OCI-LY7 (cell line): Measurements from ENCODE around the gene ENOX1.

ENCODE experiments used
- EZH2phosphoT487 ChIP-seq: fragments of 200-600 bp; sonication (generic); IDR thresholded peaks from 2 replicates; pipeline ENCODE4 v1.6.1; 2018; ENCODE audit warnings: low read depth, borderline replicate concordance, mild to moderate bottlenecking, mixed run types, antibody characterized with exemption, low read length, moderate library complexity, mixed read lengths
- TF ChIP-seq, protein P1 (sequence below): fragments of 200-600 bp; sonication (generic); conservative IDR thresholded peaks from 2 replicates; pipeline ENCODE4 v1.5.1; 2014; ENCODE audit warnings: mild to moderate bottlenecking, antibody characterized with exemption, low read length, moderate library complexity, mixed read lengths

DNA sequence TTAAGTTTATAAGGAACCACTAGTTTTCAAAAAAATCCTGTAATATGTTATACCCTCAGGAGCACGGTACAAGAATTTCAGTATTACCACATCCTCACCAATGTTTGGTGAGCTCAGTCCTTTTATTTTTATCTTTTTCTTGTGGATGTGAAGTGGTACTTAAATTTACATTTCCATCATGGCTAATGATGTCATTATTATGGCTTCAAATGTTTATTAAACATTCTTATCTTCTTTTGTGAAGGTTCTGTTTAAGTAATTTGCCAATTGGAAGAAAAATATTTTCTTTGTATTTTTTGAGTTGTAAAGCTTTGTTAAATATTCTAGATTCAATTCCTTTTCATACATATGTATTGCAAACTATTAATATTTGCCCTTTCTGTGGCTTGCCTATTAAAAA lies 291.0 kb downstream of the ENOX1 start:
- TF ChIP-seq, protein P1, sequence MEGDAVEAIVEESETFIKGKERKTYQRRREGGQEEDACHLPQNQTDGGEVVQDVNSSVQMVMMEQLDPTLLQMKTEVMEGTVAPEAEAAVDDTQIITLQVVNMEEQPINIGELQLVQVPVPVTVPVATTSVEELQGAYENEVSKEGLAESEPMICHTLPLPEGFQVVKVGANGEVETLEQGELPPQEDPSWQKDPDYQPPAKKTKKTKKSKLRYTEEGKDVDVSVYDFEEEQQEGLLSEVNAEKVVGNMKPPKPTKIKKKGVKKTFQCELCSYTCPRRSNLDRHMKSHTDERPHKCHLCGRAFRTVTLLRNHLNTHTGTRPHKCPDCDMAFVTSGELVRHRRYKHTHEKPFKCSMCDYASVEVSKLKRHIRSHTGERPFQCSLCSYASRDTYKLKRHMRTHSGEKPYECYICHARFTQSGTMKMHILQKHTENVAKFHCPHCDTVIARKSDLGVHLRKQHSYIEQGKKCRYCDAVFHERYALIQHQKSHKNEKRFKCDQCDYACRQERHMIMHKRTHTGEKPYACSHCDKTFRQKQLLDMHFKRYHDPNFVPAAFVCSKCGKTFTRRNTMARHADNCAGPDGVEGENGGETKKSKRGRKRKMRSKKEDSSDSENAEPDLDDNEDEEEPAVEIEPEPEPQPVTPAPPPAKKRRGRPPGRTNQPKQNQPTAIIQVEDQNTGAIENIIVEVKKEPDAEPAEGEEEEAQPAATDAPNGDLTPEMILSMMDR = no peak
- TF ChIP-seq EZH2phosphoT487 = no peak
